Ammon's horn (tissue), 1 donor: ENCODE data around the gene OR7D2.
"Not testable (repeated sequence)": the region's sequence is repeated elsewhere in the genome, so short reads cannot be mapped to it uniquely, and the experiment has no call there.

ENCODE experiments used
- DNase-seq: peaks from one replicate; pipeline ENCODE4 v3.0.0-alpha.2; 2016; ENCODE audit warnings: low spot score

Gene OR7D2

DNA sequence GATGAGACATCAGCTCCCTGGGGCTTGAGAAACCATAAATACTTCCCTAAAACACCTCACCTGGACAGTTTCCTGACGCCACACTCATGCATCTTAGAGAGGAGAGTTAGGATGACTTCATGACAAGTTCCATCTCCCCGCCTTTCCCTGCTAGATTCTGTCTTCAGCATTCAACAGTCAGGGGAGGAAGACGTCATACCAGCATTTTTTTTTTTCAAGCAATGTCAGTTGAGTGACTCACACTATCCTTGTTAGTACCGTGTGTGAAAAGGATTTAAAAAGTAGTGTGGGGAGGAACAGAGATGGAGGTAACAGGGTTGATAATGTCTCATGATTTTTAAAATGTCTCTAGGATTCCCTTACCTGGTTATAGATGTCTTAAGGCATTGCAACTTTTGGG lies at the start of gene OR7D2:
Gene OR7D2 (plus strand): TSS at position 79 of the 400 bp plus-strand sequence. CDS start 6,803 bp downstream, outside the sequence.
- no peak for DNase-seq

DNA sequence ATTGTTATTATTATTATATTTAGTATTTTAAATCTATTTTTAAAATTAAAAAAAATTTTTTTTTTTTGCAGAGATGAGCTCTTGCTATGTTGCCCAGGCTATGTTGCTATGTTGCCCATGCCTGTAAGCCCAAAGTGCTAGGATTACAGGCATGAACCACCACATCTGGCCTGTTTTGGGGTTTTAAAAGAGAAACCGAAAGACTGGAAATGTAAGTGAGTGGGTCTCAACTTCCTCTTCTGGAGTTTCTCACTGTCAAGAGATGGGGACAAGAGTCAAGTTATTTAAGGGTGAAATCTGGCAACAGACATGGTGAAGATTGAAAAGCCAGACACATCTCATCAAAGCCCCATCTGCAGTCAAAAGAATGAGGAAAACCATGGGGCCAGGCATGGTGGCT lies 47.8 kb upstream of the OR7D2 start:
- no peak for DNase-seq

DNA sequence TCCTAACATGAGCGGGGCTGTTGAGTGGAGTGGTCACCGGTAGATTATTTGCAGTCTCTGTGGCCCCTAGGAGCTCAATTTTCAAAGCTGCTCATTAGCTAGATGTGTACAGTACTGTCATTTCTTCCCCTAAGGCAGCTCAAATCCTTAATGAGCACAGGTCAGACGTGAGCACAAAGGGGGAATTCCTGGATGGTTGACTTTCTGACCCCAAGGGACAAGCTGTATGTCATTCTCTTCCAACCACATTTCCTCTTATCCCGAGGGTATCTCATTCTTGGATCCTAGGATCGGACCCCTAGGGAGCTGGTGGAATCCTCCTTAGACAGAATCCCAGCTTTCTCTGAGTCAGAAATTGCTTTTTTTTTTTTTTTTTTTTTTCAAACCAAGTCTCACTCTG lies 46.4 kb upstream of the OR7D2 start:
- DNase-seq, result no peak

DNA sequence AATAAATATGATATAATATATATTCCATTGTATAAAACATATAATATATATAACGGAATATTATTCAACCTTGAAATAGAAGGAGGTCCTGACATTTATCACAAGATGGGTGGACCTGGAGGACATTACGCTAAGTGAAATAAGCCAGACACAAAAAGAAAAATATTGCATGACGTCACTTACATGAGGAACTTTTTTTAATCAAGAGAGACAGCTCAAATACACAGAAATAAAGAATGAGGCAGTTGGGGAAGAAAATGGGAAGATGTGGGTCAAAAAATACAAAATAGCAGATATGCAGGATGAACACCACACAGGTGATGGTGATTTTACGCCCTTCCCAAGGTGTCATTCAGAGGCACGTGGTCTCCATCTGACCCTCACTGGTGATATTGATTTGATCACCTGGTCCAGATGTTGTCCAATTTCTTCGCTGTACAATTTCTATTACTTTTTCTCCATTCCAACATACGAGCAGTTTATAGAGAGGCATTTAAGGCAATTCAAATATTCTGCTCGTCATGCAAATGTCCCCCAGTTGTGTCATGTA lies 39.1 kb upstream of the OR7D2 start:
- no peak for DNase-seq

DNA sequence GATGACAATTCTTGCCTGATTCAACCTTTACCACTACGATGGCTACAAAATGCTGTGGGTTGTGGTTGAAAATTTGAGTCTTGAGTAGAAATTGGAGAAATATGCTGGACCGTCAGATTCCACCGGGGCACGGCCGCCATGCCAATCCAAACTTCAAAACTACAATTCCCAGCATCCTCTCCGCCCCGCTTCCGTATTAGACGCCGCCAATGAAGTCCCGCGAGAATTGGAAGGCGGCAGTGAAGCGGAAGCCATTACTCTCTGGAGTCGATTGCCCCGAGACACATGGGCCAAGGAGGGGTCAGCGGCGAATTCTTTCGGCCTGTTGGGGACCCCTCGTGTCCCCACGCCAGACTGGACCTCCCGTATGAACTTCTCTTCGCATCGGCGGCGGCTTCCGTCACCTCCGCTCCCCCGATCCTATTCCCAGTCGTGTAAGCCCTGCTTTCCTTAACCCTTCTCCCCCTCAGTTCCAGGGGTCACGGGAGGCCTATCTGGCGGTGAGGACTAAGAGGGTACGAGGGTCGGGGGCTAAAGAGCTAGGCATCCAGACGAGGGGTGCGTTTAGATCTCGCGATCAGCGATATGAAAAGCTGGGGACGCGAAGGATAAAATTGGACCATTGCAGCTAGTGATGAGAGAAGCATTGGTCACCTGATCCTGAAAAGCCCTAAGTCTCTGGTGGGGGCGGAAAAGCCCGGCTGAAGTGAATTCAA lies 38.5 kb upstream of the OR7D2 start, which contains the start of gene ZNF317:
Gene ZNF317 (plus strand): TSS at position 239 of the 716 bp plus-strand sequence. CDS start 15,620 bp downstream, outside the sequence.
- DNase-seq, result peak; percentile 95

DNA sequence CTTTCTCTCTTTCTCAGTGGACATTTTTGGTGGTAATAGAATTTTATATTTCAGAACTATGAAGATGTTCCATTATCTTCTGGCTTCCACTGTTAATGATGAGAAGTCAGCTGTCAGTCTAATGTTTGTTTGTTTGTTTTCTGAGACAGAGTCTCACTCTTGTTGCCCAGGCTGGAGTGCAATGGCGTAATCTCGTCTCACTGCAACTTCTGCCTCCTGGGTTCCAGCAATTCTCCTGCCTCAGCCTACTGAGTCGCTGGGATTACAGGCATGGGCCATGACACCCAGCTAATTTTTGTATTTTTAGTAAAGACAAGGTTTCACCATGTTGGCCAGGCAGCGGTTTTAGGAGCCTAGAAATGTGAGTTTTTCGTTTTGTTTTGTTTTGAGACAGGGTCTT lies 33.9 kb upstream of the OR7D2 start:
- DNase-seq, result no peak

DNA sequence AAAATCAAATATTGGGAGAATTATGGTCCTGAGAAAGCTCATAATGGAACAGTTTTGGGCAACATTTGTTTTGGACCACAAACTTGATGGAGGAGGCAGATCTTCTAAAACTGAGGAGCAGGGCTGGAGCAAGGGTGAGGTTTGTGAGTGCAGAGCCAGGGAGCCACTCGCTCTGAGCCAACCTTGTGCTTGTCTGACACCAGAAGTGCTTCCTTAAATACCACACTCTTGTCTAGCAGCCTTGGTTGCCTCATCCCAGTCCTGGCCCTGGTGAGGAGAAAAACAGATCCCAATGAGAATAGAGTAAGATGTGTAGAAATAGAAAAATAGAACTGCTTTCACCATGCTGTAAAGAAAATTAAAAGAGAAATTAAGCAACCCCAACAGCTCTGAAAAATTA lies 31.9 kb upstream of the OR7D2 start:
- no peak for DNase-seq

DNA sequence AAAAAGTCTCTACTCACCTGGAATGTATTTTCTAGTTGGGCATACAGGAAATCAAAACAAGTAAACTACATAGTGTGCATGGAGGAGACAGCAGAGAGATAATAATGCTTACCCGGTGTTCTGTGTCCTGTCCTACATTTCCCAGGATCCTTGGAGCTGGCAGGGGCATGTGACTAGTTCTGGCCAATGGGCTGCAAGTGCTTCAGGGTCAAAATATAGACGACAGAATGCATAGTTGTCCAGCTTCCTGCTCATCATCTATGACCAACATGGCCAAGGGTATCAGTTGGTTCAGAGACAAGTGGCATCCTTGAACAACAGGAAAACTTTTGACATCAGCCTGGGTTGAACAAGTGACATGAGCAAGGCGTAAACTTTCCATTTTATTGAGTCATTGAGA lies 30.1 kb upstream of the OR7D2 start:
- no peak for DNase-seq

DNA sequence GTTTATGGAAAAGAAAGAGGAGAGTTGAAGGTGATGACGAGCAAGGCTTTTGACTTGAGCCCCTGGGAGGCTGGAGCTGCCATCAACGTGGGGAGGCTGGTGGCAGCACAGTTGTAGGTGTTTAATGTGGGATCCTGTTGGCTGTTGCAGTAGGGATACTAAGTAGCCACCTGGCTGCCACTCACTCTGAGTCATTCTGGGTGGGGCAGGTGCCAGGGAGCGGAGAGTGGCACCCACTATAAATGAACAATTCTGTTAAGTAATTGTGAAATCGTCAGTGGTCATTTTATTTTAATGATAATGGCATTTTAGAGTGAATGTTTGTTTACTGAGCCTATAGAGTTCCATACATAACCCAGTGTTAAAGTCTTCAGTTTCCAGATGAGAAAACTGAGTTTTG lies 28.8 kb upstream of the OR7D2 start:
- DNase-seq, result no peak

DNA sequence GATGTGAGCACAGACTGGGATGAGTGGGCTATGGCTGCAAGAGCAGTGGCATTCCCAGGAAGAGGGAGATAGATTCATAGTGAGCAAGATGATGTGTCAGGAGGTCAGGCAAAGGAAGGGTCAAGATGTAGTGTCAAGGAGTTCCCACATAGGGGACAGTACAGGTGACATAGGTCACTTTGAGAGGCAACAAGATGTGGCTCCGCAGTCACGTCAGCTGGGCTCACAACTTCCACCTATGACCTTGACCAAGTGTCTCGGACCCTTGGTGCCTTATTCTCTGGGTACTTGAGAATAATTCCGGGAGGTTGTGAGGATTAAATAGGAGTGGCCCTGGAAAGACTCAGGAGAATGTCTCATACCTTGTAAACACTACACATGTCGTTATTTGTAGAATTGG lies 28.1 kb upstream of the OR7D2 start:
- DNase-seq, result no peak

DNA sequence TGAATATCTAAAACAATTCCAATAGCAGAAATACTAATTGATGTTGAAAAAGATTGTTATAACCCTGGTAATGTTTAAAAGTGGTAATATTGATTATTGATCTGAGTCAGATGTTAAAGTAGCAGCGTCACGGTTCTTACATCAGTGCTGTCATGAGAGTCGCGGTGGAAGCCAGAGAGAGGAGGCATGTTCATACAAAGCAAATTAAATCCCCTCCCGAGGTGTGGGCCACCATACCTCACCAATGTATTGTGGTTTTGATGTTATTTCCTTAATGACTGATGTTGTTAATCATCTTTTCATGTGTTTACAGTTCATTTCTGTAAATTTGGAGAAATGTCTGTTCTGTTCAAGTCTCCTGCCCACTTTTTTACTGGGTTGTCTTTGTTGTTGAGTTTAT lies 27.4 kb upstream of the OR7D2 start:
- DNase-seq, result no peak

DNA sequence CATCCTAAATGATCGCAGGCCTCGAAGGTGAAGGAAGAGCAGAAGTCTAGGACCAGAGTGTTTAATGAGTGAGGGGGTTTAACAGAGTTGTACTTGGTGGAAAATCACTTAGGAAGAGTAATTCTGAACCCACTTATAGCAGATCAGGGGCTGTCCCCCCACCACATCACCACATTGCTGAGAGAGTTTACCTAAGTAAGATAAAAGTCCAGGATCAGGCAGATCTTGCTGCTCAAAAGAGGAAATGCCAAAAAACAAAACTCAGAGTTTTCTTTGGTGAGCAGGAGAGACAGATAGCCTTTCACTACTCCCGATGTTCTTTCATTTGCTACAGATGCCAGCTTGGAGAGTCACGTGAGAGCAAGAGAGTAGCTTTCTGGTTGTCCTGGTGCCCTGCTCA lies 23.2 kb upstream of the OR7D2 start:
- DNase-seq, result no peak

DNA sequence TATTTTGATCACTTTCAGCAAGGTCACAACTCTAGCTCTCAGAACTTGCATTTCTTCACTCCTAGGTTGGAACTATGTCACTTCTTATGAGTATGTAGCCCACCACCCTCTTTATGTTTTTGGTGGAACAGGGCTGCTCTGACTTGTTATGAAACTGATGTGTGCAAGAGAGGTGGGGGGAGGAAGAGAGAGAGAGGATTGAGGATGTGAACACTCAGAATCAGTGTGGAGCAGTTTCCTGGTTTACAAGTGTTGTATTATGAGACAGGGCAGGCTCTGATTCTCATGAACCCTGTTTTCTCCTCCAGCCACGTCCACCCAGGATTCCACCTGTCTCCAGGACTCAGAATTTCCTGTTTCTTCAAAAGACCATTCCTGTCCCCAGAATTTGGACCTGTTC lies 22.5 kb upstream of the OR7D2 start:
- DNase-seq, result peak; percentile 11

DNA sequence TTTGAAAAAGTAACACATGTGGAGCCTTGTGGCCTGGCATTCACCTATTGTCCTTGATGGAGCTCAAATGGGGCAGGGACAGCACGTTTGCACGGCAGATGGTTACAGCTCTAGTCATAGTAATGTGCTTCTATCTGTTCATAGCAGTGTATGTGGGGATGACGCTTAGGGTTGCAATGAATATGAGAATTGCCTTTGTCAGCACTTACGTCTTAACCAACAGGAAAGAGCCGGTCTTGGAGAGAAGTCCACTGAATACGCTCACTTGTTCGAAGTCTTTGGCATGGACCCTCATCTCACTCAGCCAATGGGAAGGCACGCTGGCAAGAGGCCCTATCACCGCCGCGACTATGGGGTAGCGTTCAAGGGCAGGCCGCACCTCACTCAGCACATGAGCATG lies 18.9 kb upstream of the OR7D2 start:
- no peak for DNase-seq

DNA sequence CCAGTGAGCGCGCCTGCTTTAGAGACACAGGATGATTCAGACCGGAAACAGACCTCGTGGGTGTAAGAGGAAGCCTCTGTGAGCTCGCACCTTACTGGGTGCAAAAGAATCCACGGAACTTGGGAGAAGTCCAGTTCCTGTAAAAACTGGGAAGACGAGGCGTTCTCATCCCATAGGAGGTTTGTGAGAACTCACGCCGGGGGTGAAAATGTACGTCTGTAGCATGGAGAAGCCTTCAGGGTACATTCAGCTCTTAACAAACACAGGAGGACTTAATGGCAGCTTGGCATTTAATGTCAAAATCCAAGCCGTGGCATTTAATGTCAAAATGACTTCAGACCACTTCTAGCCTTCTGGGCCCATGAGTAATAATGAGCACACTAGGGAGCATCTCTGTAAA lies 17.4 kb upstream of the OR7D2 start:
- no peak for DNase-seq

DNA sequence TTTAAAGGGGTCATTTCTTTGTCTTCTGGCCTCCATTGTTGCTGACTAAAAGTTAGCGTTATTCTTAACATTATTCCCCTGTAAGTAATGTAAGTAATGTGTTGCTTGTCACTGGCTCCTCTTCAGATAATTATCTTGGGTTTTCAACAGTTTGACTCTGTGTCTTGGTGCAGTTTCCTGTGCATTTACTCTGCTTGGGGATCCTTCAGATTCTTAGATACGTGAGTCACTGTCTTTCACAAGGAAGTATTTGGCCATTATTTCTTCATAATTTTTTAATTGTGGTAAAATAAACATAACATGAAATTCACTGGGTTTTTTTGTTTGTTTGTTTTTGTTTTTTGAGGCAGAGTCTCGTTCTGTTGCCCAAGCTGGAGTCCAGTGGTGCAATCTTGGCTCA lies 13.5 kb upstream of the OR7D2 start:
- no peak for DNase-seq

DNA sequence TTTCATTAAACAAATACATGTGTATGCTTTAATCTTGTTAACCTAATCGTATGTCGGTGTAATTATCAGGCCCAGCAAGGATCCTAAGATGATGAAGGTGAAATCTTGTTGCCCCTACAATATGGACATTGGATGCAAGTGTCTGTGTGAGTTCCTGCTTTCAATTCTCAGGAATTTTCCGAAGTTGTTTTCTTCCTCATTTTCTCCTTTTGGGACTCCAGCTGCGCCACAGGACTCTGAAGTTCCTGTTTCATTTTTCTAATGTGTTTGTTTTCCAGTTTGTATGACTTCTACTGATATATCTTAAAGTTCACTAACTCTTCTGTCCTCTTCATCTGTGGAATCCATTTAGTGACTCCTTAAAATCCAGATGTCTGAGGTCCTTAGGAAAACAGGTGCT lies 11.9 kb upstream of the OR7D2 start:
- no peak for DNase-seq

DNA sequence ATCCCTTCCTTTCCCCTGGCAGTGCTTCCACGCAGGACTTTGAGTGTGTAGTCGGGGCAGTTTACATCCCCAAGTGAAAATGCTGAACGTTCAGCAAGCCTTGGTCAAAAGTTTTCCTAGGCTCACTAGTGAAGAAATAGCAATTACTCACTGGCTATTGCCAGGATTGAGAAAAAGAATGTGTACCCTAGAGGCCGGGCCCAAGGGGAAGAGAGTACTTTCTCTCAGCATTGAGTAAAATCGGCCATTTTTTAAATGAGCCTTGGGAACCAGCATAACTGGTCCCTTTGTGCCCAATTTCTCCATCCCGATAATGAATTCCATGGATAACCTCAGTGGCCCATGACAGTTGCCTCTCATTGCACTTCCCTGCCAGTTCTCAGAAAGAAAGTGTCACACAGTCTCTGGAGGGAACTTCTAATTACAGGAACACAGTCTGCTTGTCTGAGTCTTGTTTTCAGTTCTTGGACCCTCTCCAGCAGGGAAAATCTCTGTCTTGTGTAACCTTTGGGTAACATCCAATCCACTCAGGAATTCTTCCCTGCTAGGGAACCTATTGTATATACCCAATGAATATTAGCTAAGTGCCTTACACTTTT lies 7.3 kb upstream of the OR7D2 start:
- peak; percentile 12 for DNase-seq

DNA sequence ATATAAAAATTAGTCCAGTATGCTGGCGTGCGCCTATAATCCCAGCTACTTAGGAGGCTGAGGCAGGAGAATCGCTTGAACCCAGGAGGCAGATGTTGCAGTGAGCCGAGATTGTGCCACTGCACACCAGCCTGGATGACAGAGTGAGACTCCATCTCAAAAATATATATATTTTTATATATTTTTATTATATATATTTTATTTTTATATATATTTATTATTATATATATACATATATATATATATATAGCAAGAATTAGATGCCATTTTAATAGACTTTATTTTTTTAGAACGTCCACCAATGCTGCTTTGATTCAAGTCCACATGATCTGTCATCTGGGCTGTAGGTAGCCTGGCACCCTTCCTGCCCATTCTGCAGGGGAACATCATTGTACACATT lies 3.5 kb upstream of the OR7D2 start:
- no peak for DNase-seq

DNA sequence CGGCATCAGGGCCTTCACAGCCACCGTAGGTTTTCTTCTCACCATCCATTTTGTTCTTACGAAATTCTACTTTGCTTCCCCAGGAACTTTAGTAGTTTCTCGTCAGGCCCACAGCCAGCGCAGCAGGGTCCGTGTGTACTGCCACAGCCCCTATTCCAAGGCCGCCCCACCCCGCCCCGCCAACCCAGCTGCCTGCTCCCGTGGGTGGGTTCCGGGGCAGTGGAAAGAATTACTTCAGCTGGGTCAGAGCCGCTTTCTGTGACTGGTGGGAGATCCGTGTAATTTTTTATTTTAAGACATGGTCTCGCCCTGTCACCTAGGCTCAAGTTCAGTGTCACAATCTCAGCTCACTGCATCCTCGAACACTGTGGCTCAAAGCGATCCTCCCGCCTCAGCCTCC lies 4.2 kb downstream of the OR7D2 start:
- no peak for DNase-seq

DNA sequence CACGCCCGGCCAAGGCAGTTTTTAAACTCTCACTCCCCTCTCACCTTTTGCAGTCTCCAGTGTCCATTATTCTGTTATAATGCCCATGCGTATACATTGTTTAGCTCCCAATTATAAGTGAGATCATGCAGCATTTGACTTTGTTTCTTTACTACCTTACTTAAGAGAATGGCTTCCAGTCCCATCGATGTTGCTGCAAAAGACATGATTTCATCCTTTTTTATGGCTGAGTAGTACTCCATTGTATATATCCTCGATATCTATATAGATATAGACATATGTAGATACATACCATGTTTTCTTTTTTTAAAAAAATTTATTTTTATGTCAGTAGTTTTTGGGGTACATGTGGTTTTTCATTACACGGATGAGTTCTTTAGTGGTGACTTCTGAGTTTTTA lies 8.4 kb downstream of the OR7D2 start:
- DNase-seq, result no peak

DNA sequence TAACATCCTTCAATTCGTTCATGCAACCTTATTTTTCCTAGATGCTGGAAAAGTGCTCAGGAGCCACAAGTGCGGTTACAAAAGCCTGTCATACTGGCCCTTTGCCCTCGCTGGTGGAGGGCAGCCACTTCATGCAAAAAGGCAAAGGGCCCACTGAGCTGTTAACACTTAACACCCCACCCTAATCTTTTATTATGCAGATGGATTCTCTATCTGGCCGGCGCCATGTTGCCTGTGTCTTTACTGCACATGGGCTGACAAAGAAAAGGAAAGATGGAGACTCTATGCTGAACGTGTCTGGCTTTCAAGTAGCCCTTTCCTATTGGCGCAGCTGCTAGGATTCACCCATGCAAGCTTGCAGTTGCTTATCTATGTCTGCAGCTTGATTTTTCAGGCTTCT lies 10.8 kb downstream of the OR7D2 start:
- no peak for DNase-seq

DNA sequence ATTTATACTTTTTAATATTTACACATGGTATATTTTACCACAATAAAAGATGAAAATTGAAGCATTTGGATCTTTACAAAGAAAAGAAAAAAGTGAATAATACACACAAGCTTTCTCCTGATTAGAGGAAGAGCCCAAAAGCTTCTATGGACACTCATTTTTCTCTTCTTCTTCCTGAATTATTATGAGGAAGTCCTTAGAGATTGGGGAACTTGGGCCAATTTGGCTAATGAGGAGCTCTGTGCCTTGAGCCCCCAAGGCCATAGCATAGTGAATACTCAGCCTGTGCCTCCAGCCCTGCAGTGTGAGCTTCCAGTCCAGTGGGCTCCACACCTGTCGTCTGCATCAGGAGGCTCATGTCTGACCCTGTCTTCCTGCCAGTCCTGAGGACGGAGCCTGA lies 19.3 kb downstream of the OR7D2 start:
- DNase-seq, result not testable (repeated sequence)
